ENCODE data around the gene PAN3.

DNA sequence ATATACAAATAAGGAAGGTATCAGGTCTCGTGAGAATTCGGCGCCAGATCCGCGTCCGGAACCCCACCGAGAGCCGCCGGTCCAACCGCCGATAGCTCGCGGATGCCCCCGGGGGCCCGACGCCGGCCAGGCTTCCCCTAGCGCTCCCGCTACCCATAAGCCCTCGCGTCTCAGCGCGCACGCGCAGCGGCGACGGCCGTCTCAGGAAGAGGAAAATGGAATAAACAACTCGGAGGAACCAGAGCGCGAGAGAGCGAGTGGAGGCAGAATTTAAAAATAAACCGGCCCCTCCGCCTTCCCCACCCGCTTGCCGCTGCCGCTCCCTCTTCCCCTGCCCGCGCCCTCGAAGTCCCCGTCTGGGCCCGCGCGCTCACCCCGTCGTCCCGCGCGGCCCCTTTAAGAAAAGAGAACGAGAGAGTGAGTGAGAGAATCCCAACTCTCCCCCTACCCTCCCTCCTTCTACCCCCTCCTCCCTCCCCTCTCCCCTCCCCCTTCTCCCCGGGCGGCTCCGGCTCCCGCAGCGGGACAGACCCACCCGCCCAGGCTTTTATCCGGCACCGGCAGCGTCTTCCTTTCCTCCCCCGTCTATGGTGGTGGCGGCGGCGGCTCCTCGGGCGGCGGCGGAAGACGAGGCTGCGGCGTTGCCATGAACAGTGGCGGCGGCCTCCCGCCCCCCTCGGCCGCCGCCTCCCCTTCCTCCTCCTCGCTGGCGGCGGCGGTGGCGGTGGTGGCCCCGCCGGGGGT lies at the start of gene PAN3:
- TF ChIP-seq EP300 (IDR thresholded peaks at IDR 0.05) (no peak), POLR2A (IDR thresholded peaks at IDR 0.05; ENCODE audit: low read depth) (no peak)
- TF ChIP-seq, protein P1, sequence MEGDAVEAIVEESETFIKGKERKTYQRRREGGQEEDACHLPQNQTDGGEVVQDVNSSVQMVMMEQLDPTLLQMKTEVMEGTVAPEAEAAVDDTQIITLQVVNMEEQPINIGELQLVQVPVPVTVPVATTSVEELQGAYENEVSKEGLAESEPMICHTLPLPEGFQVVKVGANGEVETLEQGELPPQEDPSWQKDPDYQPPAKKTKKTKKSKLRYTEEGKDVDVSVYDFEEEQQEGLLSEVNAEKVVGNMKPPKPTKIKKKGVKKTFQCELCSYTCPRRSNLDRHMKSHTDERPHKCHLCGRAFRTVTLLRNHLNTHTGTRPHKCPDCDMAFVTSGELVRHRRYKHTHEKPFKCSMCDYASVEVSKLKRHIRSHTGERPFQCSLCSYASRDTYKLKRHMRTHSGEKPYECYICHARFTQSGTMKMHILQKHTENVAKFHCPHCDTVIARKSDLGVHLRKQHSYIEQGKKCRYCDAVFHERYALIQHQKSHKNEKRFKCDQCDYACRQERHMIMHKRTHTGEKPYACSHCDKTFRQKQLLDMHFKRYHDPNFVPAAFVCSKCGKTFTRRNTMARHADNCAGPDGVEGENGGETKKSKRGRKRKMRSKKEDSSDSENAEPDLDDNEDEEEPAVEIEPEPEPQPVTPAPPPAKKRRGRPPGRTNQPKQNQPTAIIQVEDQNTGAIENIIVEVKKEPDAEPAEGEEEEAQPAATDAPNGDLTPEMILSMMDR (IDR thresholded peaks at IDR 0.05), result peak in 1 of 3 experiments; percentile 19

Measured in esophagus muscularis mucosa (tissue), 4 donors.